ENCODE data around the gene POFUT1. TPM values are rescaled to one million over a fixed set of nuclear protein-coding genes. Genes with fewer than 3 reads are reported as not detected.

The POFUT1 gene
- total and polyA plus RNA-seq, 2 experiments from 2014 or later, result 9.3 to 34.0 TPM

DNA sequence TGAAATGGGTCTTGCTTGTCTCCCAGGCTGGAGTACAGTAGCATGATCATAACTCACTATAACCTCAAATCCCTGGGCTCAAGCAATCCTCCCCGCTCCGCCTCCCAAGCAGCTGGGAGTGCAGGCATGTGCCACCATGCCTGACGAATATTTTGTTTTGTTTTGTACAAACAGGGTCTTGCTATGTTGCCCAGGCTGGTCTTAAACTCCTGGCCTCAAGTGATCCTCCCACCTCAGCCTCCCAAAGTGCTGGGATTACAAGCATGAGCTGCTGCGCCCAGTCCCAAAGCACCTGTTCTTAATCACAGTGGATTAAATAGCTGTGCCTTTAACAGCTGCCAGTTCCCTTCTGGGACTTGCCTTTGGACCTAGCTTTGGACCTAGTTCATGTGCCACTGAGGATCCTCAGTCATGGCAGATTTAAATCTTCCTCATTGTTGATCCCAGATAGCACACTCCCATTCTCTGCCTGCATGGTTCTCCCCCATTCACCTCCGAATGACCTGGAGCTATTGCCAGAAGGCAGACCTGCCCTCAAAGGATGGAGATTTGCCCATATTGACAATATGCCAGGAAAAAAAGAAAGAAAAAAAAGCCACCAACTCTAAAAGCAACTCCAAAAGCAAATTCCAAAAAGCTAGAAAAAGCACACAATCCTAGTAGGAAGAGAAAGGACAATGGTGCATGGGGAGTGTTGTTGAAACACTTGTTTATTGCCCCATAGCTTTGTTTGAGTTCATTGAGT, 10.6 kb downstream of the POFUT1 start:
- Histone ChIP-seq H3K4me1 (ENCODE audit: insufficient read depth) (no peaks in the 10 kb centered on the region), H3K36me3 (ENCODE audit: insufficient read depth) (peaks cover 67% of the 10 kb centered on the region)
- ATAC-seq, result no peak

More for the DNA sequence above, 10.6 kb downstream of the POFUT1 start:
- no peaks in the 10 kb centered on the region for H3K27me3 Mint-ChIP-seq (ENCODE audit: insufficient read depth, low read depth, poor library complexity)
- Histone ChIP-seq H4K20me1 (replicated peaks; ENCODE audit: insufficient read depth) (peaks cover 47% of the 10 kb centered on the region), H3K4me2 (no peak overlapping the region), H3K9me2 (ENCODE audit: insufficient read depth) (no peaks in the 10 kb centered on the region), H3K79me2 (replicated peaks; ENCODE audit: insufficient read depth) (peaks cover 6% of the 10 kb centered on the region), H3F3A (replicated peaks; ENCODE audit: low read depth) (peaks cover 19% of the 10 kb centered on the region; the same call in 1 of the 2 replicates), H2AFZ (no peak overlapping the region), H3K27ac (ENCODE audit: low read depth) (0 out of 2 replicates have a peak overlapping the region, but pooled peaks have one; percentile 33), H3K27me3 (ENCODE audit: insufficient read depth) (no peaks in the 10 kb centered on the region), H3K4me3 (no peak overlapping the region)
- no peaks in the 10 kb centered on the region for H3K4me1 Mint-ChIP-seq
- no peak for DNase-seq (ENCODE audit: low spot score)
- no peak overlapping the region for H3K4me3 Mint-ChIP-seq
- no peak overlapping the region for H3K27ac Mint-ChIP-seq
- peaks cover 61% of the 10 kb centered on the region for H3K36me3 Mint-ChIP-seq (ENCODE audit: low read depth)
- TF ChIP-seq ZNF114 (CRISPR knock-in tag; IDR thresholded peaks at IDR 0.05) (no peak), CREB1 (CRISPR knock-in tag; IDR thresholded peaks at IDR 0.05; ENCODE audit: low read depth) (no peak), POLR2AphosphoS5 (IDR thresholded peaks at IDR 0.05; ENCODE audit: low read depth) (no peak), CTCF (conservative IDR thresholded peaks at IDR 0.05; ENCODE audit: low read depth in 2 of 2) (no peak), NANOG (IDR thresholded peaks at IDR 0.05; ENCODE audit: borderline replicate concordance) (no peak), EZH2 (IDR thresholded peaks at IDR 0.05; ENCODE audit: low read depth, unreplicated experiment) (no peak), EZH2phosphoT487 (IDR thresholded peaks at IDR 0.05; ENCODE audit: unreplicated experiment) (no peak), REST (IDR thresholded peaks at IDR 0.05; ENCODE audit: unreplicated experiment) (no peak), ZNF331 (CRISPR knock-in tag; IDR thresholded peaks at IDR 0.05; ENCODE audit: low read depth) (no peak), STAT1 (IDR thresholded peaks at IDR 0.05; ENCODE audit: unreplicated experiment) (no peak), JUNB (IDR thresholded peaks at IDR 0.05; ENCODE audit: unreplicated experiment) (no peak)
- TF ChIP-seq, protein P1, sequence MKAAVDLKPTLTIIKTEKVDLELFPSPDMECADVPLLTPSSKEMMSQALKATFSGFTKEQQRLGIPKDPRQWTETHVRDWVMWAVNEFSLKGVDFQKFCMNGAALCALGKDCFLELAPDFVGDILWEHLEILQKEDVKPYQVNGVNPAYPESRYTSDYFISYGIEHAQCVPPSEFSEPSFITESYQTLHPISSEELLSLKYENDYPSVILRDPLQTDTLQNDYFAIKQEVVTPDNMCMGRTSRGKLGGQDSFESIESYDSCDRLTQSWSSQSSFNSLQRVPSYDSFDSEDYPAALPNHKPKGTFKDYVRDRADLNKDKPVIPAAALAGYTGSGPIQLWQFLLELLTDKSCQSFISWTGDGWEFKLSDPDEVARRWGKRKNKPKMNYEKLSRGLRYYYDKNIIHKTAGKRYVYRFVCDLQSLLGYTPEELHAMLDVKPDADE (IDR thresholded peaks at IDR 0.05), result no peak
- TF ChIP-seq, protein P2, sequence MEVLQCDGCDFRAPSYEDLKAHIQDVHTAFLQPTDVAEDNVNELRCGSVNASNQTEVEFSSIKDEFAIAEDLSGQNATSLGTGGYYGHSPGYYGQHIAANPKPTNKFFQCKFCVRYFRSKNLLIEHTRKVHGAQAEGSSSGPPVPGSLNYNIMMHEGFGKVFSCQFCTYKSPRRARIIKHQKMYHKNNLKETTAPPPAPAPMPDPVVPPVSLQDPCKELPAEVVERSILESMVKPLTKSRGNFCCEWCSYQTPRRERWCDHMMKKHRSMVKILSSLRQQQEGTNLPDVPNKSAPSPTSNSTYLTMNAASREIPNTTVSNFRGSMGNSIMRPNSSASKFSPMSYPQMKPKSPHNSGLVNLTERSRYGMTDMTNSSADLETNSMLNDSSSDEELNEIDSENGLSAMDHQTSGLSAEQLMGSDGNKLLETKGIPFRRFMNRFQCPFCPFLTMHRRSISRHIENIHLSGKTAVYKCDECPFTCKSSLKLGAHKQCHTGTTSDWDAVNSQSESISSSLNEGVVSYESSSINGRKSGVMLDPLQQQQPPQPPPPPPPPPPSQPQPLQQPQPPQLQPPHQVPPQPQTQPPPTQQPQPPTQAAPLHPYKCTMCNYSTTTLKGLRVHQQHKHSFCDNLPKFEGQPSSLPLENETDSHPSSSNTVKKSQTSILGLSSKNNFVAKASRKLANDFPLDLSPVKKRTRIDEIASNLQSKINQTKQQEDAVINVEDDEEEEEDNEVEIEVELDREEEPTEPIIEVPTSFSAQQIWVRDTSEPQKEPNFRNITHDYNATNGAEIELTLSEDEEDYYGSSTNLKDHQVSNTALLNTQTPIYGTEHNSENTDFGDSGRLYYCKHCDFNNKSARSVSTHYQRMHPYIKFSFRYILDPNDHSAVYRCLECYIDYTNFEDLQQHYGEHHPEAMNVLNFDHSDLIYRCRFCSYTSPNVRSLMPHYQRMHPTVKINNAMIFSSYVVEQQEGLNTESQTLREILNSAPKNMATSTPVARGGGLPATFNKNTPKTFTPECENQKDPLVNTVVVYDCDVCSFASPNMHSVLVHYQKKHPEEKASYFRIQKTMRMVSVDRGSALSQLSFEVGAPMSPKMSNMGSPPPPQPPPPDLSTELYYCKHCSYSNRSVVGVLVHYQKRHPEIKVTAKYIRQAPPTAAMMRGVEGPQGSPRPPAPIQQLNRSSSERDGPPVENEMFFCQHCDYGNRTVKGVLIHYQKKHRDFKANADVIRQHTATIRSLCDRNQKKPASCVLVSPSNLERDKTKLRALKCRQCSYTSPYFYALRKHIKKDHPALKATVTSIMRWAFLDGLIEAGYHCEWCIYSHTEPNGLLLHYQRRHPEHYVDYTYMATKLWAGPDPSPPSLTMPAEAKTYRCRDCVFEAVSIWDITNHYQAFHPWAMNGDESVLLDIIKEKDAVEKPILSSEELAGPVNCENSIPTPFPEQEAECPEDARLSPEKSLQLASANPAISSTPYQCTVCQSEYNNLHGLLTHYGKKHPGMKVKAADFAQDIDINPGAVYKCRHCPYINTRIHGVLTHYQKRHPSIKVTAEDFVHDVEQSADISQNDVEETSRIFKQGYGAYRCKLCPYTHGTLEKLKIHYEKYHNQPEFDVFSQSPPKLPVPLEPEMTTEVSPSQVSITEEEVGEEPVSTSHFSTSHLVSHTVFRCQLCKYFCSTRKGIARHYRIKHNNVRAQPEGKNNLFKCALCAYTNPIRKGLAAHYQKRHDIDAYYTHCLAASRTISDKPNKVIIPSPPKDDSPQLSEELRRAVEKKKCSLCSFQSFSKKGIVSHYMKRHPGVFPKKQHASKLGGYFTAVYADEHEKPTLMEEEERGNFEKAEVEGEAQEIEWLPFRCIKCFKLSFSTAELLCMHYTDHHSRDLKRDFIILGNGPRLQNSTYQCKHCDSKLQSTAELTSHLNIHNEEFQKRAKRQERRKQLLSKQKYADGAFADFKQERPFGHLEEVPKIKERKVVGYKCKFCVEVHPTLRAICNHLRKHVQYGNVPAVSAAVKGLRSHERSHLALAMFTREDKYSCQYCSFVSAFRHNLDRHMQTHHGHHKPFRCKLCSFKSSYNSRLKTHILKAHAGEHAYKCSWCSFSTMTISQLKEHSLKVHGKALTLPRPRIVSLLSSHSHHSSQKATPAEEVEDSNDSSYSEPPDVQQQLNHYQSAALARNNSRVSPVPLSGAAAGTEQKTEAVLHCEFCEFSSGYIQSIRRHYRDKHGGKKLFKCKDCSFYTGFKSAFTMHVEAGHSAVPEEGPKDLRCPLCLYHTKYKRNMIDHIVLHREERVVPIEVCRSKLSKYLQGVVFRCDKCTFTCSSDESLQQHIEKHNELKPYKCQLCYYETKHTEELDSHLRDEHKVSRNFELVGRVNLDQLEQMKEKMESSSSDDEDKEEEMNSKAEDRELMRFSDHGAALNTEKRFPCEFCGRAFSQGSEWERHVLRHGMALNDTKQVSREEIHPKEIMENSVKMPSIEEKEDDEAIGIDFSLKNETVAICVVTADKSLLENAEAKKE (CRISPR knock-in tag; IDR thresholded peaks at IDR 0.05), result no peak
- no peaks in the 10 kb centered on the region for H3K9me3 Mint-ChIP-seq

All from GM23338 (cell line).